NCI-H524 treated with DMSO at 0.1 percent for 48 hours (cell line): Measurements from ENCODE around the gene SLC29A4.
"Not testable (repeated sequence)": the region's sequence is repeated elsewhere in the genome, so short reads cannot be mapped to it uniquely, and the experiment has no call there.

Experiments used
- DNase-seq: peaks from one replicate; lab custom pipeline; 2025; lab: John Stamatoyannopoulos, UW

Gene SLC29A4

DNA sequence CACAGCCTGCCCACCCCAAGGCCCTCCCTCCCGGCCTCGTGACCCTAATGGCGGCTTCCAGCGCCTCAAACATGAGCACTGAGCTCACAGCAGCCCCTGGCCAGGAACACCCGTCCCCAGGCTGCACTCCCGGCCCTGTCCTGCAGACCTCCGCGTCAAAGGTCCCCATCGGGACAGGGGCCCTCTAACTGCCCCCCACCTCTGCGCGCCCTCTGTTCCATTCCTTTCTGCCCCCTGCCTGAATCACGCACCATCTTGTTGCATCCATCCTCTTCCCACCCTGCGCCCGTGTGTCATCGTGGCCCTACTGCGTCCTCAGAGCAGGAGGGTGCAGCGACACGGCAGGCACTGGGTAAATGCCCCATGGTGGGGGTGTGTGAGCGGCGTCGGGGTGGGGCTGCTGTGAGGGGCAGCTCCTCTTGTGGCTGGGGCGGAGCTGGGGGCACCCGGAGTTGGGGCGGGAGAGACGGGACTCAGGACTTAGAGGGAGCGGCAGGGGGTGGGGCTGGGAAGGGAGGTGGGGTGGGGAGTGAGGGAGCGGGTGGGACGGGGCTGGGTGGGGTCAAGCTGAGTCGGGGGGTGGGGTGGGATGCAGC lies 13.4 kb downstream of the SLC29A4 start:
- no peak for DNase-seq

- no peak for DNase-seq
Observed at GRCh38 chr7:5296611-5297226, 14.0 kb downstream of the SLC29A4 start.

DNA sequence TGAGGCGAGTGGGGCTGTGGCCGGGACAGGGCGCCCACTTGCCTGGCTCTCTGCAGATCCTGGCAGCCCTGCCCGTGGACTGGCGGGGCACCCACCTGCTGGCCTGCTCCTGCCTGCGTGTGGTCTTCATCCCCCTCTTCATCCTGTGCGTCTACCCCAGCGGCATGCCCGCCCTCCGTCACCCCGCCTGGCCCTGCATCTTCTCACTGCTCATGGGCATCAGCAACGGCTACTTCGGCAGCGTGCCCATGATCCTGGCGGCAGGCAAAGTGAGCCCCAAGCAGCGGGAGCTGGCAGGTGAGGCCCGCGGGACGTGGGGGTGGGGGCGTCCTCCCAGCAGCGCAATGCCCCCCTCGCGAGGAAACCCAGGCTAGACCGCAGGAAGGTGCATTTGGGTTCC lies 17.6 kb downstream of the SLC29A4 start:
- no peak for DNase-seq

DNA sequence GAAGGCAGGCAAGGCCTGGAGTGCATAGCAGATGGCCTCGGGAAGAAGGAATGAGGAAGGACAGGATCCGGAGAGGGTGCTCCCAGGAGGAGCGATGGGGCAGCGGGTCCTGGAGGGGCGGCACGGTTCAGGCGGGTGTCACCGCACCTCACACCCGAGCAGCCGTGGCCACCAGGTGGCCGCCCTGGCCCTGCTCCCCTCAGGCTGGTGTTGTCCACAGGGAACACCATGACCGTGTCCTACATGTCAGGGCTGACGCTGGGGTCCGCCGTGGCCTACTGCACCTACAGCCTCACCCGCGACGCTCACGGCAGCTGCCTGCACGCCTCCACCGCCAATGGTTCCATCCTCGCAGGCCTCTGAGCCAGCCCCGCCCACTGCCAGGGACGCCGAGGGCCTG lies 19.8 kb downstream of the SLC29A4 start:
- DNase-seq: no peak

GRCh38 chr7:5303061-5303460 lies 20.3 kb downstream of the SLC29A4 start:
- DNase-seq: no peak

DNA sequence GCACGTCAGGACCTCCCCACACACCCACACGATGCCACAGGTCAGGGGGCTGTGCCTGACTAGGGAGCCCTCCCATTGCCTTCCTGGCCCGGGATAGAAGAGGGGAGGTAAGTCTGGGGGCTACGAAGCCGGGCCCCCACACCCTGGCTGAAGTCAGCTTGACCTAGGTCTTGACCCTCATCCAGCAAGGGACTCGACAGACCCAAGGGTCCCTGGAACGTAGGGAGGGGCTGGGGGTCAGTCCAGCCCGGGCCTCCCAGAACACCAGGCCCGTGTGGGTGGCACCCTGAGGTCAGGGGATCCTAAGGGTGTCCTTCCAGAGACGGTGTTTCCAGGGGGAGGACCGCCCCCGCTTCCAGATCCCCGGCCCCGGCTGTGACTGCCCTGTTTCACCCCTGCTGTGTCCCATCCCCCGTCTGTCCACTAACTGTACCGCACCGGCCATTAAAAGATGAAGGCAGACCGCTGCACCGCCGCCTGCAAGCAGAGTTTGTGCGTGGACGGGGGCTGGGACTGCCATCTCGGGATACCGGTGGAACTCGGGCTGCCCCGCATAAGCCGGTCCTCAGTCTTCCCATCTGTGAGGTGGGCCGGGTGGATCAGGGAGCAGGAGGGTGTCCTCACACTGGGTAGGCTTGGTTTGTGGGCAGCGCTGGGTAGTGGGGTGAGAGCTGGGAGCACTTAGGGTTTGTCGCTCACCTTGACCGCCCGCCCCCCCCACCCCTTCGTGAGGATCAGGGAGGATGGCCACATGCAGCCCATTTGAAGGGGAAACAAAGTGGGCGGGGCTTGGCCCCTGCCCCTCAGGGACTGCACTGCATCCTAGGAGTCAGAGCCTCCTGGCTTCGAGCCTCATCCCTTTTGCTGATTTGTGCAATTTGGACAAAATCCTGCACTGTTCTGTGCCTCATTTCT lies 21.1 kb downstream of the SLC29A4 start:
- no peak for DNase-seq

DNA sequence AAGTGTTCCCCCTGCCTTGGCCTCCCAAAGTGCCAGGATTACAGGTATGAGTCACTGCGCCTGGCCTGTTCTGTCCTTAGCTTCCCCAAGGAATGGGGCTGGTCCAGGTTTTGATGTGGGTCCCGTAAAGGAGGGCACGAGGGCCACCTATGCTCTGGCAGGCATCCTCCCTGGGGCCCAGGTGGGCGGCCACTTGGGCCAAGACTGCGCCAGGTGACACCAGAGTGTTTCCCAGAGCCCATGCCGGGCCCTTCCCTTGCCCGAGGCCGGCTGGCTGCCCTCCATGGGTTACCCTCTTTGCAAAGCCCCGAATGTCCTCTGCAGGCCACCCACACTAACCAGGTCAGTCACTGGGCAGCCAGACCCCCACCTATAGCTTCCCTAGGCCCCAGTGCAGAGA lies 22.3 kb downstream of the SLC29A4 start:
- not testable (repeated sequence) for DNase-seq

GRCh38 chr7:5307221-5308142 lies 24.7 kb downstream of the SLC29A4 start:
- not testable (repeated sequence) for DNase-seq

GRCh38 chr7:5309146-5309545 lies 26.4 kb downstream of the SLC29A4 start:
- no peak for DNase-seq

- DNase-seq: no peak
Observed at GRCh38 chr7:5310822-5311405, 28.2 kb downstream of the SLC29A4 start.

DNA sequence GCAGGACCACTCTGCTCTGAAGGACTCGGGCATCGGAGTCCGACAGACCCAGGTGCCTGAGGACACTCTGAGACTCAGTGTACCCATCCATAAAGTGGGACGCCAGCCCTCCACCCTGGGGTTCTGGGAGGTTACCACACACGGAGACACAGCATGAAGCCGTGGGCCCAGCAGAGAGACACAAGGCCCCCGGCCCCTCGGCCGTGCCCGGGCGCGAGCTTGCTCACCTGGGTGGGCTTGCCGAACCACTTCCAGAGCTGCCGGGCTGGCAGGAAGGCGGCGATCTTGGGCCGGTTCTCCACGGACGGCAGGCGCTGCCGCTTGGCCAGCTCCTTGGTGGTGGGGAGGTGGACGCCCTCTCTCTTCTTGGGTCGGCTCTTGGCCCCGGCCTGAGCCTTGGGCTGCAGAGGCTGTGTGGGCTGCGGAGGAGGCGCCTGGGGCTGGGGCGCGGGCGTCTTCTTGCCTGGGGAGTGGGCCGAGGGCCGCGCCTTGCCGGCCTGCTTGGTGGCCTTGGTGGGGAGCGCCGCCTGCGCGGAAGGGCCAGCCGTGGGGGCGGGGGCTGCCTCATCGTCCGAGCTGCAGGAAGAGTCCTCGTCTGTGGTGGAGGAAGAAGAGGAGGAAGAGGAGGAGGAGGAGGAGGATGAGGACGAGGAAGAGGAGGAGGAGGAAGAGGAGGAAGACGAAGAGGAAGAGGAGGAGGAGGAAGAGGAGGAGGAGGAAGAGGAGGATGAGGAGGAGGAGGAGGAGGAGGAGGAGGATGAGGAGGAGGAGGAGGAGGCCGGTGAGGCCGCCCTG lies 29.7 kb downstream of the SLC29A4 start:
- not testable (repeated sequence) for DNase-seq

DNA sequence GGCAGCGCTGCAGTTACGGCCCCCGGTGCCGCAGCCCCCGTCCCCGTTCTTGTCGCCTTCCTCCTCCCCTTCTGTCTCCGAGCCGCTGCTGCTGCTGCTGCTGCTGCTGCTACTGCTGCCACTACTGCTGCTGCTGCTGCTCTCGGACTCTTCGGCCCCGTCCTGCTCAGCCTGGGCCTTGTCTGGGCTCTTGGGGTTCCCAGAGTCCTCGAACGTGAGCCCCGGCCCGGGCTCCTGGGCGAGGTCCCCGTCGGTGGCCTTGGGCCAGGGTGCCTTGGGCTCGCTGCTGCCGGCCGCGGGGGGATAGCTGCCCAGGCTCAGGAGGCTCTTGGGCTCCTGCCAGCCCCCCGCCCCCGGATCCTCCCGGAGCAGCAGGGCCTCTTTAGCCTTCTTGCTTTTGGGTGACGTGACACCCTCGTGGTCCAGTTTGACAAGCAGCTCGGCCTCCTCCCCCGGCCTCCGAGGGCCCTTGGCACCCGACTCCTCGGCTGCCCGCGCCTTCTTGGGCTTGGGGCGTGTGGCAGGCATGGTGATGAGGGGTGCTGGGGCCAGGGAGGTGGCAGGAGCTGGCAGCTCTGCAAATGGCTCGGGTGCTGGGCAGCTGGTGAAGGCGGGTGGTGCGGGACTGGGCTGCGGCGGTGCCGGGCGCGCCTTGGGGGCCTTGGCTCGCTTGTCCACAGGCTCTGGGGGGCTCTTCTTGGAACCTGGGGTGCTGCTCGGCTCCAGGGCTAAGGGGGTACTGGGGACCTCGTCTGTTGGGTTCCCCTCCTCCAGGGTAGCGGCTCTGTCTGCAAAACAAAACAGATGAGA lies 30.5 kb downstream of the SLC29A4 start:
- not testable (repeated sequence) for DNase-seq

DNA sequence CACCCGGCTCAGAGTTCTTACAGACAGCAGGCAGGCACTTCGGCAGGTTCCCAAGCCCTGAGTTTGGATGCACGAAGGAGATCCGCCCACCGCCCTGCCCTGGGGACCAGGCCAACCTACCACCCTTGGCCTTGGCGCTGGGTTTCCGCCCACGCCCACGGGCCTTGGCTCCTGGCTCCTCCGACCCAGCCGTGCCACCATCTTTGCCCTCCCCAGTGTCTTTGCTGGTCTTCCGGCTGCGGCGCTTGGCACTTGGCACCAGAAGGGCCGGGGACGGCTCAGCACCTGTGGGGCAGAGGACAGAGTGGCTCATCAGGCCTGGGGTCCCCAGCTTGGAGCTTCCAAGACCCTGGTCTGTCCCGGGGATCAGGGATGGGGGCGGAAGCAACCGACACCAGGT lies 32.1 kb downstream of the SLC29A4 start:
- DNase-seq: no peak

- DNase-seq: no peak
Observed at GRCh38 chr7:5315761-5316160, 33.0 kb downstream of the SLC29A4 start.

DNA sequence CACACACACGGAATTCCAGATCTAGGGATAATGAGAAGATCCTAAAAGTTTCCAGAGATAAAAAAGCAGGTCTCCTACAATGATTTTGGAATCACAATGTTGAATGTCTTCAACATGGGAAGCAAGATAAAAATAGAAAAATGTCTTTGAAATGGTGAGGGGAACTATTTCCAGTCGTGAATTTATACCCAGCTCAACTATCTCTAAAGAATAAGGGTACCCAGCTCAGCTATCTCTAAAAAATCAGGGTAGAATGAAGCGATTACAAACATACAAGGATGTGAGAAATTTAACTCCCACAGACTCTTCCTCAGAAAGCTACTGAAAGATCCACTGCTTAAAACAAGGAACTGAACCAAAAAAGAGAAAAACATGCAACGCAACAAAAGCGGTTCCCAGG lies 35.9 kb downstream of the SLC29A4 start:
- DNase-seq: not testable (repeated sequence)

DNA sequence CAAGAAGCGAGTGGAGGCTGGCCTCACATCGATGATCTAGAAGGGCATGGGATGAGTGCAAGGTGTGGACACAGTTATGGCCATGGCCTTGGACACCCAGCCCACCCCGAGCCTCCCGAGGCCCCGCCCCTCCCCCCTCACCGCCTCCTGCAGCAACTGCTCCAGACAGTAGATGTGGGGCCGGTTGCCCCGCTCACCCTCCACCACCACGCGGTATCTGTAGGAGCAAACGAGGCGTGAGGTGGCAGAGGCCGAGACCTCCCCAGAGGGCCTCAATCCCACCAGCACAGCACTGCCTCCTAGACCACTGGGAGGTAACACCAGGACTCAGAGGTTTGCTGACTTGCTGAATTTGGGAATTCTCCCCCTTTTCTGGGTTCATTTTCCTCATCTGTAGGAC lies 37.6 kb downstream of the SLC29A4 start:
- no peak for DNase-seq

GRCh38 chr7:5320802-5321396 lies 38.2 kb downstream of the SLC29A4 start:
- DNase-seq: no peak

- DNase-seq: no peak
Observed at GRCh38 chr7:5322621-5323410, 40.1 kb downstream of the SLC29A4 start.
